8988T (cell line): ENCODE results near the gene CT55.
"Not testable (repeated sequence)": the region's sequence is repeated elsewhere in the genome, so short reads cannot be mapped to it uniquely, and the experiment has no call there.

Experiments used
- DNase-seq: peaks from one replicate; pipeline ENCODE4 v3.0.0; 2011

CT55 gene, protein sequence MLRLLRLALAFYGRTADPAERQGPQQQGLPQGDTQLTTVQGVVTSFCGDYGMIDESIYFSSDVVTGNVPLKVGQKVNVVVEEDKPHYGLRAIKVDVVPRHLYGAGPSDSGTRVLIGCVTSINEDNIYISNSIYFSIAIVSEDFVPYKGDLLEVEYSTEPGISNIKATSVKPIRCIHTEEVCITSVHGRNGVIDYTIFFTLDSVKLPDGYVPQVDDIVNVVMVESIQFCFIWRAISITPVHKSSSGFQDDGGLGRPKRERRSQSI

DNA sequence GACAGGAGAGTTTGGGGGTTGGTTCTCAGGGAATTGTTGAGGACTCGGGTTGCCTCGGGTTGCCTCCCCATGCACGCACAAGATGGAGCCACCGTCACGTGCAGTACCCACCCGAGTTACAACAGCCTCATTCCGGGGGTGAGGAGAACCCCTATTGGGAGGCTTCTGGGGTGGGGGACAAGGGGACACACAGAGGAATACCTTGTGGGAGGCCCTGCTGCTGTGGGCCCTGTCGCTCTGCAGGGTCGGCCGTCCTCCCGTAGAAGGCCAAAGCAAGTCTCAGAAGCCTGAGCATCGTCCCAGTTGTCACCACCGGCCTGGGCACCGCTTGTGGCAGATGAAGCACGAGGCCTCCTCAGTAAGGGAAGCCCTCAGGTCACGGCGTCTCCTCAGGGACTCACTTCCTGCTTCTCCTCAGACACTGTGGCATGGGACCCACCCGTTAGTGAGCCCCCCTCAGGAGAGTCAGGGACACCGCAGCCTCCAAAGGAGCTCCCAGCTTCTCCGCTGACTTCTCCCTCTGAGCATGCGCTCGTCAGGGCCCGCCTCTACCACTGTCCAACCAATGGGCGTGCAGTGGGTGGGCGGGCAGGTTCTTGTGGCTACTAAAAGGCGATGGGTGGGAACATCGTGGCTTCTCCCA lies at the start of gene CT55:
CT55 (minus strand) TSS at position 522 of the 643 bp plus-strand sequence; CDS start at position 295, 227 bp downstream.
- no peak for DNase-seq

DNA sequence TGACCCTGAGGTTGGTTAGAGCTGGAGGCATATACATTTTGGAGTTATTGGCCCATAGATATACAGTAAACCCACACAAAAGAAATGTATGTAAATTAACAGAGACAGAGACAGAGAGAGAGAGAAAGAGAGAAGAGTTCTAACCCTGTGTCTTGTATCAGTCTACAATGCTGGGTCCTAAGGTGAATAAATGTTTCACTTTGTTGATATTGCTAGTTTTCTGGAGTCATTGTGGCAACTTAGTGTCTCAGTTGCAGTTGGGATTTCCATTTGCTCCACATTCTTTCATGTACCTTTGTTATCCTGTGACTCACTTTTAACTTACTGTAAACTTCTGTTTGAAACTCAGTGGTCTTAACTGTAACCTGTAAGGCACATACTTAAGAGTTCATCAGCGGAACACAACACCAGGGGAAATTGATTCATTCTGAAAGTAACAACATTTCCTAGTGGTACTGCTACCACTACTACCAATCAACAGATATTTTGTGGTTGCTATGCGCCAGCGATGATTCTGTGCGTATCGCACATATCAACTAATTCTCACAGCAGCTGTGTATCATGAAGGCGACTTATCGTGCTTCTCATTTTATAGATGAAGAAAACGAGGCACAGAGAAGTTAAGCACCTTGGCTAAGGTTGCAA lies 42.1 kb upstream of the CT55 start:
- no peak for DNase-seq

DNA sequence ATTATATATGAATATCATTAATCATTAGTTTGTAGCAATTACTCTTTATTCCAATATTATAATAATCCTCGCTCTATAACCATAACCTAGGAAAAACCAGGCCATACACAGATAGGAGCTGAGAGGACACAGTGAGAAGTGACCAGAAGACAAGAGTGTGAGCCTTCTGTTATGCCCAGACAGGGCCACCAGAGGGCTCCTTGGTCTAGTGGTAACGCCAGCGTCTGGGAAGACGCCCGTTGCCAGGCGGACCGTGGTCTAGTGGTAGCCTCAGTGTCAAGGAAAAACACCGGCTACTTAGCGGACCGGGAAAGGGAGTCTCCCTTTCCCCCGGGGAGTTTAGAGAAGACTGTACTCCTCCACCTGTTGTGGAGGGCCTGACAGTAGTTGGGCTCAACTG lies 35.2 kb upstream of the CT55 start:
- not testable (repeated sequence) for DNase-seq

- DNase-seq, result no peak
Measured at GRCh38 chrX:135200297-135200696, 29.1 kb upstream of the CT55 start.

GRCh38 chrX:135194684-135195083 lies 23.5 kb upstream of the CT55 start:
- no peak for DNase-seq

- no peak for DNase-seq
Measured at GRCh38 chrX:135193740-135194139, 22.5 kb upstream of the CT55 start.

DNA sequence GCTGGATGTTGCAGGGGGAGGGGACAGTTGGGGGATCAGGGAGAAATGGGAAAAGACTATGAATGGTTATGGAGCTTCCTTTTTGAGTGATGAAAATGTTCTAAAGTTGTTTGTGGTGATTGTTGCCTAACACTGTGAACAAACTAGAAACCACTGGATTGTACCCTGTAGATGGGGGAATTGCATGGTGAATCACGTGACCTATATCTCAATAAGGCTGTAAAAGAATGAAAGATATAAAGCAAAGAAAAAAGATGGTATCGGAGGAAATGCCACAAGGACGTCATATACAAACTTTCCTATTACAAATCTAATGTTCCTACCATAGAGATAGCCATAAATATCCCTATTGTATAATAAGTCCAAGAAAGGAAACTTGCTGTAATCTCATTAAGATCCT lies 20.6 kb upstream of the CT55 start:
- DNase-seq, result no peak

GRCh38 chrX:135185795-135186443 lies 14.7 kb upstream of the CT55 start:
- no peak for DNase-seq

- DNase-seq, result no peak
Measured at GRCh38 chrX:135178636-135179035, 7.4 kb upstream of the CT55 start.

DNA sequence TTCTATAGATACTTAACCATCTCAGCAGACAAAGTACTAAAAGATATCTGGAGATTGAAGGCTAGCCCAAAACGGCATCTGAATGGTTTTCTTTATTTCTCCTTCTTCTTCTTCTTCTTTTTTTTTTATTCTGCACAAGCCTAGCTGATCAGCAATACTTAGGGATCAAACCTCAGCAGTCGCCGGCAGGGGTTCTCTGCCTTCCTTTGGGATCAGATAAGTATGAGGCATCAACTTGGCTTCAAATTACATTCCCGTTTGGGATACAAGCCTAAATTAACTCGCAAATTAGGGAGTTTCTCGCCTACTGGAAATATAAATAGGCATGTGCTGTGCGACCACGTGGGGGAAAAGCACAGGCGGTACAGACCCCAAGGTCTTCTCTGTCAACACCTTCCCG lies 730 bp downstream of the CT55 start:
- no peak for DNase-seq

- DNase-seq, result not testable (repeated sequence)
Measured at GRCh38 chrX:135169534-135169933, 1.7 kb downstream of the CT55 start.

DNA sequence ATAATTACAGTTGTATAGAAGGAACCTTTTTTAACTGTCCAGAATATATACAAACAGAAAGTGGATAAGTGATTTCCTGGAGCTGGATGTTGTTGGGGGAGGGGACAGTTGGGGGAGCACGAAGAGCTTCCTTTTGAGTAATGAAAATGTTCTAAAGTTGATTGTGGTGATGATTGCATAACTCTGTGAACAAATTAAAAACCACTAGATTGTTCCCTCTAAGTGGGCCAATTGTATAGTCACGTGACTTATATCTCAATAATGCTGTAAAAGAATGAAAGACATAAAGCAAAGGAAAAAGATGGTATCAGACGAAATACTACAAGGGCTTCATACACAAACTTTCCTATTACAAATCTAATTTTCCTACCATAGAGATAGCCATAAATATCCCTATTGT lies 2.7 kb downstream of the CT55 start:
- DNase-seq, result no peak

DNA sequence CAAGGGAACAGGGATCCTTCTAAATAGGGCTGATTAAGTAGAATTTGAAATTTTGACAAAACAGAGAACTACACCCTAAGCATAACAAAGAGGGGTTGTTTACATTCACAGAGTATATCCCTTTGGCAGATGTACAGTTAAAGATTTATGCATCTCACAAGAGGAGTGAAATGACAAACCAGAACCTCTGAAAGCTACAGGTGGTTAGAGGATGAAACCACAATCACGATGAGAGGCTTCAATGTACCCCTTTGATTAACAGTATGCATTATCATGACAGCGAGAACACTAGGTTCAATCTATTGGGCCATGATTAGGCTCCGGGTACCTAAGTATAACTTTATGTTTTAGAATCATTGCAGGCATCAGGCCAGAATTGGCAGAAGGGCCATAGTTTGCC lies 16.5 kb downstream of the CT55 start:
- not testable (repeated sequence) for DNase-seq

- DNase-seq, result not testable (repeated sequence)
Measured at GRCh38 chrX:135126145-135126544, 45.1 kb downstream of the CT55 start.

DNA sequence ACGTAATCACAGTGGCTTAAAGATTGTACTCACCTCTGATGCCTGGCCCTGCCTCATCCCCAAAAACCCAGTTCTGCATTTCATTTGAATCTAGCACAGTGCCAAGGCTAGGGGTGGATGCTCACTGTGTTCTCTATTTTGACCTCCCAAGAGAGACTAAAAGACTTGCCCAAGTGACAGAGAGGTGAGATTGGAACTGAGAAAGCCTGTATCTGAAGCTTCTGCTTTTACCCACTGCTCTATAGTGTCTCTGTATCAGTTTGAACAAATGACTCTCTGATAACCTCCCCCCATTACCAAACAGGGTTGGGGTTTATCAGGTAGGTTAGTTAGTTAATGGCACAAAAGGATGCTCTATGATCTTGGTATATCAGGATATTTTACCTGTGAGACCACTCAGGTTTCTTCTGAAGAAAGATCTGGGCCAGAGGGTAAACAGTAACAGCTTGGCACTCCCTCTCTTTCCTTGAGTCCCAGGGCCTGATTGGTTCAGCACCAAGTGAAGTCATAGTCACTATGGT lies 51.1 kb downstream of the CT55 start, which contains the start of gene ETDB:
ETDB (minus strand) TSS at position 471 of the 521 bp plus-strand sequence. CDS start 1,265 bp downstream, outside the sequence.
- DNase-seq, result not testable (repeated sequence)

DNA sequence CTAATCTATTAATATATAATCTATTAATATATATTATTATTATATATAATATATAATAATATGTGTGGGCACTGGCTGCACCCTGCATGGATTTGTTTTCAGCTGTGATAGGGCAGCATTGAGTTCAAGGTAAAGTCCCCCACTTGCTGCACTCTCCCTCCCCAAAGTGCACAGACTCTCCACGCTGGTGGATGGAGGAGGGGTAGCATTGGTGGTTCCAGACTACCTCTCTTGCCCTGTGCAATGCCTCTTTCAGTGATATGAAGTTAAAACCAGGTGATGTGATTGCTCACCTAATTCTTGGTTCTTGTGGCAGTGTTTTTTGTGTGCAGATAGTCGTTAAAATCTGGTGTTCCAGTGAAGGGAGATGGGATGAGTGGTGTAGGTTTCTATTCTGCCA lies 55.1 kb downstream of the CT55 start:
- DNase-seq, result not testable (repeated sequence)

- DNase-seq, result no peak
Measured at GRCh38 chrX:135114392-135114791, 56.8 kb downstream of the CT55 start.

DNA sequence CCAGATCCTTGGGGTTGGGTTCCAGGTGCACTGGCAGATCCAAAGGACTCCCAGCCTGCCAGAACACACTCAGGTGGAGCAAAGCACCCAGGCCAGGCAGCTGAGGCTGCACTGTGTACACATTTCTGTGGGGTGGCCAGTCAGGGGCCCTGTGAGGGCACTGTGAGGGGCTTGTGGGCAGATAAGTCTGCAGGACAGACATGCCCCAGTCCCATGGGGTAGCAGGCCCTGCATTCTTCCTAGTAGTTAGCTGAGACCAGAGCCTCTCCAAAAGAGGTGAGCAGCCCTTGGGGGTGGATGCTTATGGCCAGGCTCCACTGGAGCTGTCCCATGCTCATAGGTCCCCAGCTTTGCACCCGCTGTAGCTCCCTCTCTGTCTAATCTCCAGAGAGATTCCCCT lies 58.5 kb downstream of the CT55 start:
- DNase-seq, result no peak

- no peak for DNase-seq
Measured at GRCh38 chrX:135112096-135112729, 59.0 kb downstream of the CT55 start.

DNA sequence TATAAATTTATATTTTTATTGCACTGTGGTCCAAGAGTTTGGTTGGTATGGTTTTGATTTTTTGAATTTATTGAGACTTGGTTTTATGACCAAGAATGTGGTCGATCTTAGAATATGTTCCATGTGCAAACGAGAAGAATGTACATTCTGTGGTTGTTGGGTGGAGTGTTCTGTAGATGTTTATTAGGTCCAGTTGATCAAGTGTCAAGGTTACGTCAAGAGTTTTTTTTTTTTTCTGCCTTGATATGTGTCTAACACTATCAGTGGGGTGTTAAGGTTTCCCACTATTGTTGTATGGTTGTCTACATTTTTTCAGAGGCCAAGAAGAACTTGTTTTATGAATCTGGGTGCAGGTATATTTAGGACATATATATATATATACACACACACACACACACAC lies 61.6 kb downstream of the CT55 start:
- no peak for DNase-seq
